NCI-H187 treated with DMSO at 0.1 percent for 48 hours (cell line): ENCODE measurements around the gene SLC2A13.
"Not testable (repeated sequence)": the region's sequence is repeated elsewhere in the genome, so short reads cannot be mapped to it uniquely, and the experiment has no call there.

ENCODE experiments used
- DNase-seq: peaks from one replicate; lab custom pipeline; 2025; lab: John Stamatoyannopoulos, UW

The SLC2A13 gene

GRCh38 chr12:39868328-39868725 is 237.6 kb downstream of the SLC2A13 start:
- DNase-seq = no peak

GRCh38 chr12:39867631-39868327 is 238.1 kb downstream of the SLC2A13 start:
- no peak for DNase-seq

- DNase-seq = no peak
Observed at GRCh38 chr12:39866135-39866534, 239.7 kb downstream of the SLC2A13 start.

GRCh38 chr12:39860695-39861094 is 245.2 kb downstream of the SLC2A13 start:
- DNase-seq = no peak

- DNase-seq = no peak
Observed at GRCh38 chr12:39853003-39853402, 252.9 kb downstream of the SLC2A13 start.

- DNase-seq = no peak
Observed at GRCh38 chr12:39852346-39852745, 253.5 kb downstream of the SLC2A13 start.

GRCh38 chr12:39848218-39848617 is 257.7 kb downstream of the SLC2A13 start:
- not testable (repeated sequence) for DNase-seq

GRCh38 chr12:39846971-39847650 is 258.8 kb downstream of the SLC2A13 start:
- no peak for DNase-seq

- no peak for DNase-seq
Observed at GRCh38 chr12:39846304-39846703, 259.6 kb downstream of the SLC2A13 start.

- no peak for DNase-seq
Observed at GRCh38 chr12:39840422-39840821, 265.5 kb downstream of the SLC2A13 start.

- DNase-seq = no peak
Observed at GRCh38 chr12:39839072-39839471, 266.8 kb downstream of the SLC2A13 start.

GRCh38 chr12:39835517-39836489 is 270.1 kb downstream of the SLC2A13 start:
- no peak for DNase-seq

- DNase-seq = no peak
Observed at GRCh38 chr12:39831587-39832315, 274.1 kb downstream of the SLC2A13 start.

- DNase-seq = no peak
Observed at GRCh38 chr12:39830852-39831520, 274.9 kb downstream of the SLC2A13 start.

- DNase-seq = no peak
Observed at GRCh38 chr12:39830171-39830570, 275.7 kb downstream of the SLC2A13 start.

GRCh38 chr12:39824505-39825212 is 281.2 kb downstream of the SLC2A13 start:
- DNase-seq = no peak

GRCh38 chr12:39816671-39817185 is 289.2 kb downstream of the SLC2A13 start:
- no peak for DNase-seq

GRCh38 chr12:39815746-39816145 is 290.1 kb downstream of the SLC2A13 start:
- DNase-seq = no peak

- no peak for DNase-seq
Observed at GRCh38 chr12:39814626-39815025, 291.3 kb downstream of the SLC2A13 start.

GRCh38 chr12:39813776-39814175 is 292.1 kb downstream of the SLC2A13 start:
- no peak for DNase-seq
